ENCODE data around the gene REEP2.

REEP2 gene

GRCh38 chr5:138425079-138425478 lies 13.8 kb upstream of the REEP2 start:
- TF ChIP-seq CTCF (IDR thresholded peaks at IDR 0.05): no peak

GRCh38 chr5:138435943-138436342 lies 2.9 kb upstream of the REEP2 start:
- TF ChIP-seq CTCF (IDR thresholded peaks at IDR 0.05): no peak

GRCh38 chr5:138438003-138438723 lies 694 bp upstream of the REEP2 start:
- no peak for TF ChIP-seq CTCF (IDR thresholded peaks at IDR 0.05)

- no peak for TF ChIP-seq CTCF (IDR thresholded peaks at IDR 0.05)
These were observed 761 bp downstream of the REEP2 start for GRCh38 chr5:138439477-138440158.

GRCh38 chr5:138440159-138441073 lies 1.6 kb downstream of the REEP2 start:
- TF ChIP-seq CTCF (IDR thresholded peaks at IDR 0.05): no peak

GRCh38 chr5:138441221-138441620 lies 2.4 kb downstream of the REEP2 start:
- no peak for TF ChIP-seq CTCF (IDR thresholded peaks at IDR 0.05)

GRCh38 chr5:138444078-138444773 lies 5.4 kb downstream of the REEP2 start:
- no peak for TF ChIP-seq CTCF (IDR thresholded peaks at IDR 0.05)

Data from LNCAP (cell line).